Mesothelial cell of epicardium (in vitro differentiated cells): Measurements from ENCODE around the gene MAP2K6. TPM values are rescaled to one million over a fixed set of nuclear protein-coding genes. Genes with fewer than 3 reads are reported as not detected.

Experiments
- DNase-seq, 2 experiments: peaks; one replicate each; pipeline ENCODE4 v3.0.0; 2021; ENCODE audit warnings: low spot score in 2 of 2; ENCODE audit not compliant: unreplicated experiment in 2 of 2
- H3K27ac Mint-ChIP-seq: 2 replicates; pipeline ENCODE4 v1.8.0; 2021; ENCODE audit warnings: mixed read lengths
- H3K27me3 Mint-ChIP-seq: 2 replicates; pipeline ENCODE4 v1.8.0; 2021; ENCODE audit warnings: low read depth, mixed read lengths
- H3K36me3 Mint-ChIP-seq: 2 replicates; pipeline ENCODE4 v1.8.0; 2021; ENCODE audit warnings: mixed read lengths
- H3K4me1 Mint-ChIP-seq: 2 replicates; pipeline ENCODE4 v1.8.0; 2021; ENCODE audit warnings: mixed read lengths
- H3K4me3 Mint-ChIP-seq: 2 replicates; pipeline ENCODE4 v1.8.0; 2021; ENCODE audit warnings: mild to moderate bottlenecking, moderate library complexity, mixed read lengths
- H3K9me3 Mint-ChIP-seq: 2 replicates; pipeline ENCODE4 v1.8.0; 2021; ENCODE audit warnings: mixed read lengths
- CTCF ChIP-seq: fragments of 200-600 bp; sonication (generic); IDR thresholded peaks from one replicate; pipeline ENCODE4 v1.5.0; 2021; ENCODE audit warnings: antibody characterized with exemption; ENCODE audit not compliant: unreplicated experiment
- total RNA-seq: library from RNA; stranded (reverse); gene quantifications from 3 replicates; pipeline ENCODE4 v1.2.1, GENCODE V29; 2021

The MAP2K6 gene
- total RNA-seq, 1 donor from 2014 or later, result 21.2 TPM

DNA sequence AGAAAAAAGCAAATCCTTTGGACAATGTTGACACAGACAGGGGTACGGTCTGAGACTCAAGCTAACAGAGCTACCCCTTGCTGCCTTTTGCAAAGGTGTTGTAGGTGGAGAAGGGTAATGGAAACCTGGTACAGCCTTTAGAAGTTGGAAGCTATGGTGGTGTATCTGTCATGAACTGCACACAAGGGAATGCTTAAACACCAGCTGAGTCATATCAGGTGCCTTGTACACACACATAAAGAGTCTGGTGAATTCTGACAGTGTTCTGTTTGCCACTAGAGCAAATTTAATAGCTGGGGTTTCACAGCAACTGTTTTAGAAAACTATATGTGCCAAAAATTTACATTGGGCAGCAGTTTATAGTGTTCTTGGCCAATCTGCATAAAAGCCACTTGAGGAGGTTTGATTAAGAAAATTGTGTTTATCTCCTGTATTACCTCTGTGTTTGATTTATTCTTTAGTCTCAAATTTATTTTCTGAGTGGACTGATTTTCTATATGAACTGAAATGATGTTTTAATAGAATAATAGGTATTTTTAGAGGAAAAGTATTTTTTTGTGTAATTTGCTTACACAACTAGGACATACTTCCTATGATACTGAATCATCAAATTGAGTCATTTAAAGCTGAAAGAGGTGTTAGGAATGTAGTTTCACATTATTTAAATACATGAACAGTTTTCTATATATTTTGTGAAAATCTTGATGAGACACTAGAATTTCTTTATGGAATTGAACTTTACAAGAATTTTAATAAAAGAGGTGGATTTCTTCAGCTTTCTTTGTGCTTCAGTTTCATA is 136.9 kb downstream of the MAP2K6 start:
- TF ChIP-seq CTCF, result no peak
- Mint-ChIP-seq H3K27ac (no peak overlapping the region), H3K4me1 (no peaks in the 10 kb centered on the region), H3K9me3 (peaks cover 17% of the 10 kb centered on the region), H3K27me3 (no peaks in the 10 kb centered on the region), H3K4me3 (no peak overlapping the region), H3K36me3 (peaks cover 16% of the 10 kb centered on the region)
- no peak for DNase-seq

- no peak for TF ChIP-seq CTCF
- Mint-ChIP-seq H3K4me3 (no peak overlapping the region), H3K27ac (no peak overlapping the region), H3K4me1 (no peaks in the 10 kb centered on the region), H3K36me3 (peaks cover 16% of the 10 kb centered on the region), H3K27me3 (no peaks in the 10 kb centered on the region), H3K9me3 (peaks cover 17% of the 10 kb centered on the region)
- no peak for DNase-seq
Observed at GRCh38 chr17:69552986-69553667, 138.6 kb downstream of the MAP2K6 start.

- Mint-ChIP-seq H3K27ac (no peak overlapping the region), H3K36me3 (peaks cover 16% of the 10 kb centered on the region), H3K4me1 (no peaks in the 10 kb centered on the region), H3K27me3 (no peaks in the 10 kb centered on the region), H3K4me3 (no peak overlapping the region), H3K9me3 (peaks cover 17% of the 10 kb centered on the region)
- DNase-seq, result no peak
- TF ChIP-seq CTCF, result no peak
Observed at GRCh38 chr17:69555056-69555455, 140.6 kb downstream of the MAP2K6 start.

DNA sequence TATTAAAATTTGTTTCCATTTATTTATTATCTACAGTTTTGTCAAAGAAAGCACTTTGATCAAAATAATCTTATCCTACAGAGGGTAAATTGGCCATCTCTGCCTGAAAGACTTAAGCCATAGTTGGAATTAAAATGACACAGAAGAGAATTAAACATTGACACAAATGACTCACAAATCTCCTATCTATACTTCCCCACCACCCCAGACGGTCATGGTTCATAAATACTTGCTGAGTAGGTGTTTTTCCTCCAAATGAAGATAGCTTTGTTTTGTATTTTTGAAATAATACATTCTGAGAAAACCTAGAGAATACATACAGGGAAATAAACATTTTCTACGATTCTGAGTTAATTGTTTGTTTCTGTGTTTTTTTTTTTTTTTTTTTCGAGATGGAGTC is 142.8 kb downstream of the MAP2K6 start:
- DNase-seq, result no peak
- no peaks in the 10 kb centered on the region for H3K27me3 Mint-ChIP-seq
- H3K36me3 Mint-ChIP-seq, result peaks cover 16% of the 10 kb centered on the region
- H3K27ac Mint-ChIP-seq, result no peak overlapping the region
- no peaks in the 10 kb centered on the region for H3K4me1 Mint-ChIP-seq
- TF ChIP-seq CTCF, result no peak
- peaks cover 17% of the 10 kb centered on the region for H3K9me3 Mint-ChIP-seq
- no peak overlapping the region for H3K4me3 Mint-ChIP-seq

DNA sequence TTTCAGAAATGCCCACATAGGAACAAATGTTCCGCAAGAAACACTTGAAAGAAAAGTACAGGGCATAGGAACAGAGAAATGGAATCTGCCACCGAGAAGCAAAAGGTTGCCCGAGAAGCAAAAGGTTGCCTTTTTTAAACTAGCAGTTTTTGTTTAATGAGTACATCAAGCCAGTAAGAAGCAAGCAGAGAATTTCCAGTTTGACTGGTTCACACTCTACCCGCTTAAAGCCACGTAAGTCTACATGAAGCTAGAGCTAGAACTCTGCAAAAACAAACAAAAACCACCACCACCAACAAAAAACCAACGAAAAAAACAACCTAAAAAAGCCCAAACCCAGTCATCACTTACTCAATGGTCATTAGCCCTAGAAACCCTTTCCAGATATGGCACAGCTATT is 144.3 kb downstream of the MAP2K6 start:
- Mint-ChIP-seq H3K9me3 (peaks cover 3% of the 10 kb centered on the region), H3K27ac (no peak overlapping the region), H3K36me3 (peaks cover 2% of the 10 kb centered on the region), H3K4me3 (no peak overlapping the region), H3K4me1 (no peaks in the 10 kb centered on the region), H3K27me3 (no peaks in the 10 kb centered on the region)
- no peak for DNase-seq
- TF ChIP-seq CTCF, result no peak
